PC-3 (cell line): ENCODE measurements around the gene ZRANB3.

ENCODE experiments used
- EZH2 ChIP-seq: fragments of 300-600 bp; sonication (generic); IDR thresholded peaks from one replicate; pipeline ENCODE4 v1.6.1; 2017; ENCODE audit warnings: antibody characterized with exemption, mild to moderate bottlenecking, low read length; ENCODE audit not compliant: unreplicated experiment
- EZH2phosphoT487 ChIP-seq: fragments of 300-600 bp; sonication (generic); IDR thresholded peaks from 2 replicates; pipeline ENCODE4 v1.6.1; 2018; ENCODE audit warnings: mild to moderate bottlenecking, antibody characterized with exemption, low read length, borderline replicate concordance
- TF ChIP-seq, protein P1 (sequence below): fragments of 300-600 bp; sonication (generic); conservative IDR thresholded peaks from 2 replicates; pipeline ENCODE4 v1.5.1; 2017; ENCODE audit warnings: antibody characterized with exemption, low read depth, mild to moderate bottlenecking, low read length

DNA sequence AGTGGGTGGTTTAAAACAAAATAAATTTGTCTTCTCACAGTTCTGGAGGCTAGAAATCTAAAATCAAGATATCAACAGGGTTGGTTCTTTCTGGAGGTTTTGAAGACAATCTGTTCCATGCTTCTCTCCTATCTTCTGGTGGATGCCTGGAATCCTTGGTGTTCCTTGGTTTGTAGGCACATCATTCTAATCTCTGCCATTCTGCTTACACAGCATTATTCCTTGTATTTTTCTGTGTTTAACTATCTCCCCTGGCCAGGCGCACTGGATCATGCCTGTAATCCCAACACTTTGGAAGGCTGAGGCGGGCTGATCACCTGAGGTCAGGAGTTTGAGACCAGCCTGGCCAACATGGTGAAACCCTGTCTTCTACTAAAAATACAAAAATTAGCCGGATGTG, 108.1 kb downstream of the ZRANB3 start:
- TF ChIP-seq, protein P1, sequence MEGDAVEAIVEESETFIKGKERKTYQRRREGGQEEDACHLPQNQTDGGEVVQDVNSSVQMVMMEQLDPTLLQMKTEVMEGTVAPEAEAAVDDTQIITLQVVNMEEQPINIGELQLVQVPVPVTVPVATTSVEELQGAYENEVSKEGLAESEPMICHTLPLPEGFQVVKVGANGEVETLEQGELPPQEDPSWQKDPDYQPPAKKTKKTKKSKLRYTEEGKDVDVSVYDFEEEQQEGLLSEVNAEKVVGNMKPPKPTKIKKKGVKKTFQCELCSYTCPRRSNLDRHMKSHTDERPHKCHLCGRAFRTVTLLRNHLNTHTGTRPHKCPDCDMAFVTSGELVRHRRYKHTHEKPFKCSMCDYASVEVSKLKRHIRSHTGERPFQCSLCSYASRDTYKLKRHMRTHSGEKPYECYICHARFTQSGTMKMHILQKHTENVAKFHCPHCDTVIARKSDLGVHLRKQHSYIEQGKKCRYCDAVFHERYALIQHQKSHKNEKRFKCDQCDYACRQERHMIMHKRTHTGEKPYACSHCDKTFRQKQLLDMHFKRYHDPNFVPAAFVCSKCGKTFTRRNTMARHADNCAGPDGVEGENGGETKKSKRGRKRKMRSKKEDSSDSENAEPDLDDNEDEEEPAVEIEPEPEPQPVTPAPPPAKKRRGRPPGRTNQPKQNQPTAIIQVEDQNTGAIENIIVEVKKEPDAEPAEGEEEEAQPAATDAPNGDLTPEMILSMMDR: no peak
- TF ChIP-seq EZH2phosphoT487 (no peak), EZH2 (no peak)
